ENCODE data around the gene FAM200A.

- TF ChIP-seq CTCF (IDR thresholded peaks at IDR 0.05) (no peak), POLR2A (IDR thresholded peaks at IDR 0.05) (no peak)
Observed at GRCh38 chr7:99562114-99562784, 10.3 kb upstream of the FAM200A start.
